Endodermal cell (in vitro differentiated cells): ENCODE measurements around the gene SLCO2A1. TPM values are rescaled to one million over a fixed set of nuclear protein-coding genes. Genes with fewer than 3 reads are reported as not detected.

Experiments used
- DNase-seq: peaks from one replicate; pipeline ENCODE4 v3.0.0-alpha.2; 2017
- H3K27ac ChIP-seq: 2 replicates; pipeline ENCODE4 v1.5.1; 2013; ENCODE audit warnings: mild to moderate bottlenecking, low read depth, low read length, moderate library complexity
- H3K27me3 ChIP-seq: 2 replicates; pipeline ENCODE4 v1.6.1; 2013; ENCODE audit warnings: mild to moderate bottlenecking, low read length, moderate library complexity; ENCODE audit not compliant: insufficient read depth, control insufficient read depth, poor library complexity, severe bottlenecking
- H3K36me3 ChIP-seq: 2 replicates; pipeline ENCODE4 v1.7.0; 2013; ENCODE audit warnings: mild to moderate bottlenecking, low read length, moderate library complexity; ENCODE audit not compliant: control insufficient read depth, insufficient read depth
- H3K4me1 ChIP-seq: one replicate; pipeline ENCODE4 v1.7.0; 2013; ENCODE audit warnings: low read length; ENCODE audit not compliant: control insufficient read depth, insufficient read depth
- H3K4me3 ChIP-seq: 2 replicates; pipeline ENCODE4 v1.5.1; 2013; ENCODE audit warnings: mild to moderate bottlenecking, low read length, moderate library complexity
- H3K9ac ChIP-seq: 2 replicates; pipeline ENCODE4 v1.6.1; 2013; ENCODE audit warnings: mild to moderate bottlenecking, low read length, moderate library complexity; ENCODE audit not compliant: poor library complexity, severe bottlenecking; ENCODE audit errors: extremely low read depth
- H3K9me3 ChIP-seq: 2 replicates; pipeline ENCODE4 v1.6.1; 2013; ENCODE audit warnings: mild to moderate bottlenecking, low read length, moderate library complexity; ENCODE audit not compliant: control insufficient read depth
- H3K27ac Mint-ChIP-seq: 2 replicates; pipeline ENCODE4 v1.8.0; 2020; ENCODE audit warnings: mixed read lengths
- H3K27me3 Mint-ChIP-seq: 2 replicates; pipeline ENCODE4 v1.8.0; 2021; ENCODE audit warnings: mild to moderate bottlenecking, mixed read lengths; ENCODE audit not compliant: insufficient read depth
- H3K36me3 Mint-ChIP-seq: 2 replicates; pipeline ENCODE4 v1.8.0; 2020; ENCODE audit warnings: low read depth, mixed read lengths
- H3K4me1 Mint-ChIP-seq: 2 replicates; pipeline ENCODE4 v1.8.0; 2020; ENCODE audit warnings: mixed read lengths
- H3K4me3 Mint-ChIP-seq: 2 replicates; pipeline ENCODE4 v1.8.0; 2020; ENCODE audit warnings: mild to moderate bottlenecking, moderate library complexity, mixed read lengths
- H3K9me3 Mint-ChIP-seq: 2 replicates; pipeline ENCODE4 v1.8.0; 2020; ENCODE audit warnings: mild to moderate bottlenecking, mixed read lengths
- CTCF ChIP-seq: fragments of 200-600 bp; sonication (generic); conservative IDR thresholded peaks from 2 replicates; pipeline ENCODE4 v1.5.0; 2021; ENCODE audit warnings: antibody characterized with exemption, mild to moderate bottlenecking
- WGBS, 2 experiments: methylation state at CpG; one replicate each; pipeline versions ENCODE4 v1.1.5 to v1.1.7; 2013; ENCODE audit warnings: missing lambda C conversion rate in 2 of 2, mixed read lengths in 1 of 2; ENCODE audit not compliant: insufficient coverage in 1 of 2, insufficient read length in 1 of 2; 5-methylcytosine and 5-hydroxymethylcytosine counted together
- total RNA-seq, 2 donors: library from RNA; stranded (reverse); fragmentation: NEBNext Ultra II Directional in 1 of 2; extraction: Animal tissue kit (Norgen Biotek cat#: 25700) in 1 of 2; gene quantifications; 2 replicates in 1 of 2; 3 replicates in 1 of 2; pipeline ENCODE4 v1.2.1, GENCODE V29; 2021

Gene SLCO2A1
- total RNA-seq, 2 donors from 2014 or later: 126 to 134 TPM

- peaks cover 77% of the 10 kb centered on the region for H3K36me3 Mint-ChIP-seq
Measured at GRCh38 chr3:133970339-133970738, 59.4 kb downstream of the SLCO2A1 start.

DNA sequence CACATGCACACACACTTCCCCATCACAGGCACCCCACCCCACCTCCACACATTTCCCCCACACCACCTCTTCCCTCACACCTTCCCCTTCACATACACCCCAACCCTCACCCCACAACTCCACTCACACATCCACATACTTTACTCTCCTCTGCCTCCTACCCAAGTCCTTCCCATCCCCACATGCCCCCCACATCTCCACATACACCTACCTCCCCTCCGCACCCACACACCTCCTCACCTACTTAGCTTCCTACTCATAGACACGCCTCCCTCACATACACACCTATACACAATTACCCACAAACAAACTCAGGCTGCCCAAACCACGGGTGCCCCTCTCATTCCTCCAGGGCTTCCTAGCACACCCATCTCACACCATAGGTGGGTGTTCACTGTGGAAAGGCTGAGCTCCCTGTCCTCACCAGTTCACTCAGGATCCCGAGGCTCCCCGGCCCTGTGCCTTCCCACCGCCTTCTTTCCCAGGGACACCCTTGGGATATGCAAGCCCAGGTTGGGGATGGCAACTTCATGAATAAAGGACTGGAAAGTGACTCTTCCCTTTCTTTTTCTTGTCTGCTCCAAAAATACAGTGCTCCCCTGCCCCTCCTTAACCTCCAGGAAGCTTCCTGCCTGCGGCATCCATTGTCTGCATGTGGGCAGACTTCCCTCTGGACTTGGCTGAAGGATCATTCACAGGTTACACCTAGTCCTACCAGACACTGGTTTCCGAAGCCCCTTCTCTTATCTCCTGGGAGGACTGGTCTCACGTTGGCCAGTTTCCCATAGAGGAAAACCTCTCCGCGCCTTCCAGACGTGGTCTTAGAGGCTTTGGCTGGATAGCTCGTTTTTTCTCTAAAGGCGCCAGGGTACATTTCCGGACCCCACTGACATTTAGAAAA is 61.5 kb downstream of the SLCO2A1 start:
- no peak overlapping the region for H3K4me3 Mint-ChIP-seq
- peaks cover 72% of the 10 kb centered on the region for H3K36me3 ChIP-seq
- H3K4me3 ChIP-seq: no peak overlapping the region
- H3K36me3 Mint-ChIP-seq: peaks cover 69% of the 10 kb centered on the region
- H3K27me3 Mint-ChIP-seq: peaks cover 2% of the 10 kb centered on the region
- TF ChIP-seq CTCF: no peak
- peaks cover 7% of the 10 kb centered on the region for H3K4me1 Mint-ChIP-seq
- 87 to 95% methylated on average over 13 to 15 of the region's 15 CpGs for WGBS, 2 experiments
- no peak for DNase-seq
- no peak overlapping the region for H3K27ac ChIP-seq
- no peaks in the 10 kb centered on the region for H3K27me3 ChIP-seq
- H3K27ac Mint-ChIP-seq: peak overlapping the region; percentile 12
- H3K9ac ChIP-seq: no peak overlapping the region
- no peaks in the 10 kb centered on the region for H3K4me1 ChIP-seq
- H3K9me3 Mint-ChIP-seq: peaks cover 10% of the 10 kb centered on the region
- H3K9me3 ChIP-seq: peaks cover 20% of the 10 kb centered on the region

More at GRCh38 chr3:133970339-133970738, 59.4 kb downstream of the SLCO2A1 start:
- Mint-ChIP-seq H3K4me1 (peaks cover 3% of the 10 kb centered on the region), H3K4me3 (no peak overlapping the region), H3K9me3 (peaks cover 15% of the 10 kb centered on the region), H3K27ac (no peak overlapping the region), H3K27me3 (no peaks in the 10 kb centered on the region)
- no peak overlapping the region for H3K9ac ChIP-seq
- 70 to 91% methylated on average over 2 to 5 of the region's 5 CpGs for WGBS, 2 experiments
- no peak for TF ChIP-seq CTCF
- H3K27me3 ChIP-seq: no peaks in the 10 kb centered on the region
- peaks cover 79% of the 10 kb centered on the region for H3K36me3 ChIP-seq
- peaks cover 32% of the 10 kb centered on the region for H3K9me3 ChIP-seq
- no peak overlapping the region for H3K27ac ChIP-seq
- no peaks in the 10 kb centered on the region for H3K4me1 ChIP-seq
- H3K4me3 ChIP-seq: no peak overlapping the region
- DNase-seq: no peak

DNA sequence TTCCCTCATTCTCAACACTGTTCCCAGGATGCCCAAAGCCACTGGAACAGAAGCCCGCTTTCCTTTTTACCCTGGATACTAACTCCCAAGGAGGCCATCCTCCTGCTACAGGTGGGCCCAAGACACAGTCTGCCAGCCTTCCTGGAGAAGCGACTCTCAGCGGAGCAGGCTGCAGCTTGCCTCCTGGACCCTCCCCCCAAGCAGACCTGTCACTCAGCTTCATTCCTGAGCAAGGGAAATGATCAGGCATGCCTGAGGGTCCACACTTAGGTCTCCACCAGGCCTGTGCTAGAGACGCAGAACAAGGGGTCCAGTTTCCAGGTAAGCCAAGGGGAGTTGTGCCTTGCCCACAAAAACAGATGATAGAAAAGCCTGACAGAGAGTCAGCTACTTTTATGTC is 62.8 kb downstream of the SLCO2A1 start:
- no peak overlapping the region for H3K27ac Mint-ChIP-seq
- 82 to 87% methylated on average over 4 of the region's 4 CpGs for WGBS, 2 experiments
- peaks cover 59% of the 10 kb centered on the region for H3K36me3 ChIP-seq
- no peaks in the 10 kb centered on the region for H3K27me3 ChIP-seq
- peaks cover 63% of the 10 kb centered on the region for H3K36me3 Mint-ChIP-seq
- no peak overlapping the region for H3K9ac ChIP-seq
- no peaks in the 10 kb centered on the region for H3K4me1 ChIP-seq
- peaks cover 13% of the 10 kb centered on the region for H3K4me1 Mint-ChIP-seq
- no peak for TF ChIP-seq CTCF
- DNase-seq: peak; percentile 66
- peaks cover 2% of the 10 kb centered on the region for H3K27me3 Mint-ChIP-seq
- no peaks in the 10 kb centered on the region for H3K9me3 Mint-ChIP-seq
- no peak overlapping the region for H3K4me3 Mint-ChIP-seq
- peaks cover 7% of the 10 kb centered on the region for H3K9me3 ChIP-seq
- H3K4me3 ChIP-seq: no peak overlapping the region
- H3K27ac ChIP-seq: no peak overlapping the region
